ENCODE results near the gene CNOT1.

The CNOT1 gene

DNA sequence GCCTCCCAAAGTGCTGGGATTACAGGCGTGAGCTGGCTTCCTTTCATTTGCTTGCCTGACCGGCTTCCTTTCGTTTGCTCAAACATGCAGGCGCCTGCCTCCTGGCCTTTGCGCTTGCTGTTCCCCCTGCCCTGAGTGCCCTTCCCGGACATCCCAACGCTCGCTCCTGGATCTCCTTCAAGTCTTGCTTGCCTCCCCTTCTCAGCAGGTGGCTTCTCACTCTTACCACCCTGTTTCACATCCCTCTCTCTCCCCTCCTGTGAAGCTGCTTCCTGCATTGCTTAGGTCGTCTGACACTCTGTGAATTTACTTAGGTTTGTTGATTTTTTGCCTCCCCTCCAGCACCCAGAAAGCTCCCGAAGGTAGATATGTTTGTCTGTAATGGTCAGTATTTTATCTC is 155.3 kb downstream of the CNOT1 start:
- no peak for TF ChIP-seq SNAI2 (CRISPR knock-in tag; IDR thresholded peaks at IDR 0.05)
- no peak for TF ChIP-seq ZNF70 (CRISPR knock-in tag; IDR thresholded peaks at IDR 0.05)
- no peak for TF ChIP-seq POU6F1 (CRISPR knock-in tag; IDR thresholded peaks at IDR 0.05; ENCODE audit: borderline replicate concordance, low read depth)
- no peak for TF ChIP-seq GLIS3 (CRISPR knock-in tag; IDR thresholded peaks at IDR 0.05)
- no peak for TF ChIP-seq CSRNP3 (CRISPR knock-in tag; IDR thresholded peaks at IDR 0.05)
- no peak for TF ChIP-seq BACH2 (CRISPR knock-in tag; IDR thresholded peaks at IDR 0.05; ENCODE audit: borderline replicate concordance)
- TF ChIP-seq ISL1 (CRISPR knock-in tag; IDR thresholded peaks at IDR 0.05): no peak
- TF ChIP-seq RARB (CRISPR knock-in tag; IDR thresholded peaks at IDR 0.05): no peak
- no peak for TF ChIP-seq TCF4 (CRISPR knock-in tag; IDR thresholded peaks at IDR 0.05; ENCODE audit: borderline replicate concordance)
- ATAC-seq: no peak

GRCh38 chr16:58472827-58473226 is 156.8 kb downstream of the CNOT1 start:
- no peak for TF ChIP-seq TCF4 (CRISPR knock-in tag; IDR thresholded peaks at IDR 0.05; ENCODE audit: borderline replicate concordance)
- no peak for TF ChIP-seq TSHZ2 (CRISPR knock-in tag; IDR thresholded peaks at IDR 0.05)
- TF ChIP-seq PPARA (CRISPR knock-in tag; IDR thresholded peaks at IDR 0.05; ENCODE audit: borderline replicate concordance): no peak
- no peak for TF ChIP-seq ZFP3 (CRISPR knock-in tag; IDR thresholded peaks at IDR 0.05)
- no peak for TF ChIP-seq ARNTL (CRISPR knock-in tag; IDR thresholded peaks at IDR 0.05; ENCODE audit: borderline replicate concordance, low read depth)
- no peak for TF ChIP-seq RARB (CRISPR knock-in tag; IDR thresholded peaks at IDR 0.05)
- TF ChIP-seq OSR1 (CRISPR knock-in tag; IDR thresholded peaks at IDR 0.05): no peak
- no peak for ATAC-seq

DNA sequence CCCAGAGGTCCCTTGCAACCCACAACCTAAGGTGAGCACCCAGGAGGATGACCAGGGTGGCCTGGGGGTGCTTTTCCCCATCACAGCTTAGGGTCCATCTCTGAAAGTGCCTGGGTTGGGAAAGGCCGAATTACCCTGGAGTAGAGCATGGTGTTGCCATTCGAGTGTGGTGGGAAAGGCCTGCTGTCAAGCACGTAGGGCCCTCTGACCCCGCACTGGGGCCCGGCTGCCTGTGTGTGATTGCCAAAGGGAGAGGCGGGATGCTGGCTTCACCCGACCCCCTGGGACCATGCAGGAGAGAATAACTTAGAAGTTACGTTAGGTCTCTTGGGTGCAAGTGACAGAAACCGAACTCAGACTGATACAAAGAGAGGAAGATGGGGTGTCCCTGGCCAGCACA is 157.4 kb downstream of the CNOT1 start:
- TF ChIP-seq CSDC2 (CRISPR knock-in tag; IDR thresholded peaks at IDR 0.05) (no peak), GLIS3 (CRISPR knock-in tag; IDR thresholded peaks at IDR 0.05) (no peak), ZNF8 (CRISPR knock-in tag; IDR thresholded peaks at IDR 0.05) (no peak), PPARA (CRISPR knock-in tag; IDR thresholded peaks at IDR 0.05; ENCODE audit: borderline replicate concordance) (no peak)
- ATAC-seq: no peak

- no peak for ATAC-seq
- TF ChIP-seq PATZ1 (CRISPR knock-in tag; IDR thresholded peaks at IDR 0.05; ENCODE audit: borderline replicate concordance): no peak
- no peak for TF ChIP-seq ZFP30 (CRISPR knock-in tag; IDR thresholded peaks at IDR 0.05)
These were observed 158.2 kb downstream of the CNOT1 start for GRCh38 chr16:58471209-58471975.
